IMR-90 (cell line): Measurements from ENCODE around the gene FBN1. TPM values are rescaled to one million over a fixed set of nuclear protein-coding genes. Genes with fewer than 3 reads are reported as not detected.

Experiments used
- ATAC-seq: fragments of 200-7000 bp; cut with Tn5 transposase; 2 replicates; pipeline ENCODE4 v1.9.1; 2020; ENCODE audit warnings: low read depth, mild to moderate bottlenecking, moderate library complexity
- BruUV-seq: library from RNA; stranded (reverse); fragments of 400-500 nt; replicated peaks from 2 replicates; lab custom pipeline; 2021; lab: Mats Ljungman, UMichigan
- CTCF ChIA-PET: fragments of 300-600 bp; formaldehyde crosslinking; extraction: SDS; loops from one replicate; lab custom pipeline; 2021; ENCODE audit warnings: antibody characterized with exemption; lab: Yijun Ruan, JAX
- POLR2A ChIA-PET: fragments of 300-600 bp; sonication (Branson Sonifier 250); formaldehyde crosslinking; loops from one replicate; lab custom pipeline; 2022; ENCODE audit warnings: antibody characterized with exemption; ENCODE audit not compliant: unreplicated experiment; lab: Charles Lee
- DNase-seq: peaks from one replicate; pipeline ENCODE4 v3.0.0; 2013
- H2AFZ ChIP-seq: replicated peaks from 2 replicates; pipeline ENCODE3; 2013; ENCODE audit warnings: low read length, mild to moderate bottlenecking; ENCODE audit not compliant: poor library complexity
- H2AK5ac ChIP-seq: 2 replicates; pipeline ENCODE4 v1.6.1; 2013; ENCODE audit warnings: low read depth, low read length, inconsistent platforms
- H2AK9ac ChIP-seq: replicated peaks from 2 replicates; pipeline ENCODE3; 2013; ENCODE audit warnings: mild to moderate bottlenecking, low read depth, low read length, moderate library complexity; ENCODE audit not compliant: poor library complexity
- H2BK120ac ChIP-seq: 2 replicates; pipeline ENCODE4 v1.6.1; 2013; ENCODE audit warnings: low read depth, low read length, inconsistent platforms
- H2BK15ac ChIP-seq: 3 replicates; pipeline ENCODE4 v1.6.1; 2013; ENCODE audit warnings: low read depth, low read length, inconsistent platforms
- H2BK20ac ChIP-seq: 2 replicates; pipeline ENCODE4 v1.6.1; 2013; ENCODE audit warnings: low read depth, mild to moderate bottlenecking, inconsistent platforms, low read length, moderate library complexity
- H2BK5ac ChIP-seq: 2 replicates; pipeline ENCODE4 v1.6.1; 2013; ENCODE audit warnings: mild to moderate bottlenecking, low read depth, low read length, inconsistent platforms; ENCODE audit not compliant: poor library complexity, severe bottlenecking
- H3K14ac ChIP-seq: replicated peaks from 2 replicates; pipeline ENCODE4 v1.6.1; 2013; ENCODE audit warnings: low read depth, low read length, inconsistent platforms
- H3K18ac ChIP-seq: 2 replicates; pipeline ENCODE4 v1.6.1; 2013; ENCODE audit warnings: low read depth, low read length, control low read depth
- H3K23ac ChIP-seq: 2 replicates; pipeline ENCODE4 v1.6.1; 2013; ENCODE audit warnings: low read depth, low read length, inconsistent platforms
- H3K27ac ChIP-seq: 2 replicates; pipeline ENCODE4 v1.5.1; 2013; ENCODE audit warnings: mild to moderate bottlenecking, control low read depth, low read length; ENCODE audit not compliant: insufficient read depth
- H3K27me3 ChIP-seq: 2 replicates; pipeline ENCODE4 v1.6.1; 2013; ENCODE audit warnings: low read length; ENCODE audit not compliant: control insufficient read depth, insufficient read depth
- H3K36me3 ChIP-seq: 2 replicates; pipeline ENCODE4 v1.6.1; 2013; ENCODE audit warnings: low read length, mixed read lengths; ENCODE audit not compliant: control insufficient read depth, insufficient read depth
- H3K4ac ChIP-seq: 2 replicates; pipeline ENCODE4 v1.6.1; 2013; ENCODE audit warnings: low read depth, low read length, inconsistent platforms
- H3K4me1 ChIP-seq: 2 replicates; pipeline ENCODE4 v1.6.1; 2013; ENCODE audit warnings: low read length, mixed read lengths; ENCODE audit not compliant: control insufficient read depth, insufficient read depth
- H3K4me2 ChIP-seq: 2 replicates; pipeline ENCODE4 v1.6.1; 2013; ENCODE audit warnings: low read depth, mild to moderate bottlenecking, control low read depth, low read length, moderate library complexity
- H3K4me3 ChIP-seq: 2 replicates; pipeline ENCODE4 v1.5.1; 2013; ENCODE audit warnings: low read depth, mild to moderate bottlenecking, control low read depth, low read length, moderate library complexity; ENCODE audit not compliant: insufficient read depth
- H3K56ac ChIP-seq: 2 replicates; pipeline ENCODE4 v1.6.1; 2013; ENCODE audit warnings: low read length, inconsistent platforms; ENCODE audit not compliant: insufficient read depth; ENCODE audit errors: extremely low read depth
- H3K79me1 ChIP-seq, 2 experiments: 2 replicates each; pipeline ENCODE4 v1.6.1; 2013; ENCODE audit warnings: low read length in 2 of 2, inconsistent platforms in 1 of 2, low read depth in 1 of 2
- H3K9ac ChIP-seq: 2 replicates; pipeline ENCODE4 v1.6.1; 2013; ENCODE audit warnings: low read depth, low read length, control low read depth
- H3K9me1 ChIP-seq: 2 replicates; pipeline ENCODE4 v1.6.1; 2013; ENCODE audit warnings: low read length, inconsistent platforms; ENCODE audit not compliant: insufficient read depth
- H3K9me3 ChIP-seq: 2 replicates; pipeline ENCODE4 v1.6.1; 2013; ENCODE audit warnings: low read length; ENCODE audit not compliant: control insufficient read depth, insufficient read depth
- H4K20me1 ChIP-seq: 2 replicates; pipeline ENCODE4 v1.6.1; 2013; ENCODE audit warnings: low read length, inconsistent platforms; ENCODE audit not compliant: insufficient read depth
- H4K5ac ChIP-seq: 2 replicates; pipeline ENCODE4 v1.6.1; 2013; ENCODE audit warnings: mild to moderate bottlenecking, low read depth, low read length, control low read depth
- H4K8ac ChIP-seq, 2 experiments: 2 replicates each; pipeline ENCODE4 v1.6.1; 2013; ENCODE audit warnings: low read depth in 2 of 2, low read length in 2 of 2, control low read depth in 1 of 2, inconsistent platforms in 1 of 2
- H4K91ac ChIP-seq: 2 replicates; pipeline ENCODE4 v1.6.1; 2013; ENCODE audit warnings: low read depth, low read length, inconsistent platforms; ENCODE audit not compliant: insufficient read depth
- BHLHE40 ChIP-seq: fragments of 150-350 bp; IDR thresholded peaks from 2 replicates; pipeline ENCODE4 v1.6.1; 2016; ENCODE audit warnings: mild to moderate bottlenecking, low read depth, low read length
- CEBPB ChIP-seq: IDR thresholded peaks from 2 replicates; pipeline ENCODE4 v1.6.1; 2012; ENCODE audit warnings: low read depth, low read length, improper control_type of control experiment
- FOS ChIP-seq: fragments of 150-350 bp; IDR thresholded peaks from 2 replicates; pipeline ENCODE4 v1.6.1; 2016; ENCODE audit warnings: low read depth, low read length
- MAFK ChIP-seq: IDR thresholded peaks from 2 replicates; pipeline ENCODE4 v1.6.1; 2012; ENCODE audit warnings: low read depth, low read length, improper control_type of control experiment
- MAZ ChIP-seq: IDR thresholded peaks from 2 replicates; pipeline ENCODE4 v1.6.1; 2012; ENCODE audit warnings: low read depth, mild to moderate bottlenecking, low read length, improper control_type of control experiment, moderate library complexity, borderline replicate concordance
- MXI1 ChIP-seq: IDR thresholded peaks from 2 replicates; pipeline ENCODE4 v1.6.1; 2012; ENCODE audit warnings: low read depth, mild to moderate bottlenecking, low read length, moderate library complexity, borderline replicate concordance
- POLR2A ChIP-seq: IDR thresholded peaks from 2 replicates; pipeline ENCODE4 v1.6.1; 2012; ENCODE audit warnings: mild to moderate bottlenecking, low read depth, low read length
- RCOR1 ChIP-seq: IDR thresholded peaks from 2 replicates; pipeline ENCODE4 v1.6.1; 2012; ENCODE audit warnings: mild to moderate bottlenecking, low read length, improper control_type of control experiment; ENCODE audit not compliant: insufficient replicate concordance
- SMC3 ChIP-seq: fragments of 150-350 bp; IDR thresholded peaks from 2 replicates; pipeline ENCODE4 v1.6.1; 2016; ENCODE audit warnings: low read depth, mild to moderate bottlenecking, antibody characterized with exemption, low read length, moderate library complexity
- USF2 ChIP-seq: fragments of 150-350 bp; IDR thresholded peaks from 2 replicates; pipeline ENCODE4 v1.6.1; 2017; ENCODE audit warnings: mild to moderate bottlenecking, antibody characterized with exemption, low read length, low read depth
- WGBS, 2 experiments: methylation state at CpG; one replicate each; pipeline versions ENCODE4 v1.1.5 to v1.1.7; 2013; ENCODE audit warnings: missing lambda C conversion rate in 2 of 2; ENCODE audit not compliant: insufficient read length in 1 of 2; ENCODE audit errors: extremely low coverage in 2 of 2; 5-methylcytosine and 5-hydroxymethylcytosine counted together
- dilution Hi-C: fragments of 300-500 bp; cut with HindIII; formaldehyde crosslinking; loops from one replicate; pipeline ENCODE4 v1.14.3; 2018; ENCODE audit warnings: low sequenced_read_pairs; ENCODE audit not compliant: unreplicated experiment
- in situ Hi-C: fragments of 300-500 bp; cut with MboI; formaldehyde crosslinking; loops from 3 replicates; pipeline ENCODE4 v1.14.3; 2019; ENCODE audit warnings: low sequenced_read_pairs, inconsistent platforms, mixed read lengths
- intact Hi-C: fragments of 100-400 bp; cut with micrococcal nuclease; formaldehyde crosslinking; loops from 2 replicates; pipeline ENCODE4 v1.10.0; 2022
- polyA plus RNA-seq, 3 experiments: library from polyadenylated mRNA; depleted of rRNA; stranded (reverse); fragments of >200 nt; gene quantifications; 2 replicates each; pipeline ENCODE4 v1.2.3, GENCODE V29; 2012; ENCODE audit warnings: low replicate concordance in 1 of 3
- total RNA-seq: library from RNA; depleted of rRNA; stranded (reverse); fragments of >200 nt; gene quantifications from 2 replicates; pipeline ENCODE4 v1.2.3, GENCODE V29; 2012

Gene FBN1
- total and polyA plus RNA-seq, 2 of the 4 experiments (the other 2 are of a cell fraction) = 134 to 283 TPM

DNA sequence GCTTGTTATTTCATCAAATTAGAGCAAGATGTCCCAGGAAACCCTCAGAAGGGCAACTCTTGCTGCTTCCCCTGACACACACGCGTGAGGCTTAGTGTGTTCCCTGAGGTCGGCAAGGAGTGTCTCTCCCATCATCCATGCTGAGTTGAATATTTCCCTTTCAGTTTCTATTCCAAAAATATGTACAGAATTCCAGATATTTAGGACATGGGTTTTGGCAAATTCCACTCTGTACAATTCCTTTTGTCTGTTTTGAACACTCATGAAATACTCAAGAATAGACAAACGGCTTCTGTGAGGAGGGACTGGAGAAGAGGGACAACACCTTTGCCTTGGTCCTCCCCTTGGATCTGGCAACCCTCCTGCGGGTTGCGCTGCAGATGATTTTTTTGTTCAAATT is 176.2 kb downstream of the FBN1 start:
- Histone ChIP-seq H2BK5ac (peak overlapping the region; percentile 2), H3K23ac (no peak overlapping the region), H4K5ac (0 out of 2 replicates have a peak overlapping the region, but pooled peaks have one; percentile 39), H3K56ac (no peak overlapping the region), H3K79me1 (peaks cover 15 to 52% of the 10 kb centered on the region in 2 experiments; a peak in 3 of 4 replicates), H3K4ac (peak overlapping the region; percentile 56), H3K9ac (no peak overlapping the region), H3K9me3 (no peaks in the 10 kb centered on the region), H2BK20ac (0 out of 2 replicates have a peak overlapping the region, but pooled peaks have one; percentile 33), H2AK9ac (no peak overlapping the region), H3K36me3 (peaks cover 64% of the 10 kb centered on the region), H3K9me1 (peaks cover 23% of the 10 kb centered on the region), H2BK120ac (no peak overlapping the region), H4K91ac (peak overlapping the region; percentile 46; the same call in 1 of the 2 replicates), H2AFZ (no peak overlapping the region), H3K14ac (peak overlapping the region; percentile 65; the same call in 1 of the 2 replicates), H3K27me3 (no peaks in the 10 kb centered on the region), H3K27ac (no peak overlapping the region), H3K4me1 (peaks cover 2% of the 10 kb centered on the region; the same call in 1 of the 2 replicates), H3K4me3 (no peak overlapping the region), H2AK5ac (no peak overlapping the region), H4K8ac (peak overlapping the region in 1 of 2 experiments; percentile 71; a peak in 1 of 4 replicates), H4K20me1 (no peaks in the 10 kb centered on the region), H2BK15ac (no peak overlapping the region), H3K18ac (no peak overlapping the region), H3K4me2 (no peak overlapping the region)
- 90% methylated on average over 2 of the region's 6 CpGs; no CpG with 5 or more reads in 1 of the 2 experiments for WGBS, 2 experiments
- in situ Hi-C loops = no loop called here
- intact Hi-C loops = no loop called here
- no peak for DNase-seq
- ChIA-PET POLR2A (no interaction called here), CTCF (no interaction called here)
- BruUV-seq = no TSS peak
- ATAC-seq = peak; percentile 32
- dilution Hi-C loops = no loop called here
- TF ChIP-seq RCOR1 (no peak), SMC3 (no peak), BHLHE40 (no peak), MXI1 (no peak), CEBPB (no peak), MAFK (no peak), FOS (no peak), POLR2A (no peak), MAZ (no peak), USF2 (no peak)
